ENCODE measurements around the gene RAP1B.

- TF ChIP-seq POLR2A (IDR thresholded peaks at IDR 0.05; ENCODE audit: low read length) (no peak), GATA1 (IDR thresholded peaks at IDR 0.05; ENCODE audit: low read depth, low read length) (no peak)
Measured at GRCh38 chr12:68580911-68581310, 29.8 kb upstream of the RAP1B start.

All from erythroblast (primary cell).